ENCODE measurements around the gene ADGRA1. TPM values are rescaled to one million over a fixed set of nuclear protein-coding genes. Genes with fewer than 3 reads are reported as not detected.

ADGRA1 gene, protein sequence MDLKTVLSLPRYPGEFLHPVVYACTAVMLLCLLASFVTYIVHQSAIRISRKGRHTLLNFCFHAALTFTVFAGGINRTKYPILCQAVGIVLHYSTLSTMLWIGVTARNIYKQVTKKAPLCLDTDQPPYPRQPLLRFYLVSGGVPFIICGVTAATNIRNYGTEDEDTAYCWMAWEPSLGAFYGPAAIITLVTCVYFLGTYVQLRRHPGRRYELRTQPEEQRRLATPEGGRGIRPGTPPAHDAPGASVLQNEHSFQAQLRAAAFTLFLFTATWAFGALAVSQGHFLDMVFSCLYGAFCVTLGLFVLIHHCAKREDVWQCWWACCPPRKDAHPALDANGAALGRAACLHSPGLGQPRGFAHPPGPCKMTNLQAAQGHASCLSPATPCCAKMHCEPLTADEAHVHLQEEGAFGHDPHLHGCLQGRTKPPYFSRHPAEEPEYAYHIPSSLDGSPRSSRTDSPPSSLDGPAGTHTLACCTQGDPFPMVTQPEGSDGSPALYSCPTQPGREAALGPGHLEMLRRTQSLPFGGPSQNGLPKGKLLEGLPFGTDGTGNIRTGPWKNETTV
- total RNA-seq (2022; extraction: Qiagen RNA extraction): 0.05 to 0.40 TPM (median 0.14 TPM) in 5 replicates

GRCh38 chr10:133087679-133088178 lies at the start of gene ADGRA1:
ADGRA1 (plus strand) TSS chr10:133087924; CDS start chr10:133088910, 986 bp downstream.

DNA sequence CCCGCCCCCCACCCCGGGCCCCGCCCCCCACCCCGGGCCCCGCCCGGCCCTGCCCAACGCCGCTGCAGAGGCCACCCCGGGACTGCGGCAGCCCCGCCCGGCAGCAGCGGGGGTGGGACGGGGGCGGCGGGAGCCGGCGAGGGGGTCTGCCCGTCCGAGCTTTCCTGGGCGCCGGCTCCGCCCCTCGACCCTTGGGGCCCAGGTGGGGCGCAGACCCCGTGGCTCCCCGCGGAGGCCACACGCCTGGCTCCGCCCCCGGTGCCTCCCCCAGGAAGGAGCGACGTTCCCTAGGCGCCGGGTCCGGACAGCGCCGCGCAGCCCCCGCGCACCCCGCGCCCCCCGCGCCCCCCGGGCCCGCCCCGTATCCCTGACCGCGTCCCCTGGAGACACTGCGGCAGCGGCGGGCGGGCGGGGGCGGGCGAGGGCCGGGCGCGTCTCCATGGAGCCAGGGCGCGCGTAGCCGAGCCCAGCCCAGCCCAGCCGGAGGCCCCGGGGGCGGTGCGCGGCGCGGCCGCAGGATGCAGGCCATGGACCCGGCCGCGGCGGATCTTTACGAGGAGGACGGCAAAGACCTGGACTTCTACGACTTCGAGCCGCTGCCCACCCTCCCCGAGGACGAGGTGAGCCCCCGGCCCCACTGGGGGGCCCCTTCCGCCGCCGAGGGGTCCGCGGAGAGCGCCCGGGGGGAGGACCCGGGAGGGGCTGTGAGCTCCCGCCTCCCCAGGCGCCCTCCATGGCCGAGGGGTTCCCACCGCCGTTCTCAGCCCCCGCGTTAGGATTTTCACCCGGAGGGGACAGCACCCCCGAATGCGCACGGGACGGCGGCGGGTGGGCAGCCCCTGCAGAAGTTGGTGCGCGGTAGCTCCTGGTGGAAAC lies 72.5 kb downstream of the ADGRA1 start, which contains the start of gene KNDC1:
Gene KNDC1, plus strand, starts transcription at position 270 of the 876 bp plus-strand sequence. Its CDS starts 249 bp downstream, at position 519.

Other genes with a start within 250 kb of the ADGRA1 start
- 1.3 to 1.9 TPM (median 1.6 TPM) in 5 replicates for gene CFAP46, start 145.4 kb upstream of the ADGRA1 start, total RNA-seq (2022; extraction: Qiagen RNA extraction)
- 0.77 to 1.9 TPM (median 1.3 TPM) in 5 replicates for gene KNDC1, start 72.3 kb downstream of the ADGRA1 start, total RNA-seq (2022; extraction: Qiagen RNA extraction)
- gene UTF1, start 142.3 kb downstream of the ADGRA1 start, total RNA-seq (2022; extraction: Qiagen RNA extraction): not detected in 5 replicates
- not detected in 5 replicates for gene VENTX, start 149.9 kb downstream of the ADGRA1 start, total RNA-seq (2022; extraction: Qiagen RNA extraction)
- 1.9 to 5.1 TPM (median 2.6 TPM) in 5 replicates for gene ADAM8, start 188.9 kb downstream of the ADGRA1 start, total RNA-seq (2022; extraction: Qiagen RNA extraction)
- 31.3 to 45.9 TPM (median 44.9 TPM) in 5 replicates for gene TUBGCP2, start 220.9 kb downstream of the ADGRA1 start, total RNA-seq (2022; extraction: Qiagen RNA extraction)
- gene ZNF511, start 221.0 kb downstream of the ADGRA1 start, total RNA-seq (2022; extraction: Qiagen RNA extraction): 62.5 to 73.0 TPM (median 70.9 TPM) in 5 replicates
- 0.33 to 1.6 TPM (median 0.74 TPM) in 5 replicates for gene CALY, start 249.0 kb downstream of the ADGRA1 start, total RNA-seq (2022; extraction: Qiagen RNA extraction)

Data from A549 treated with Mapracorat at 1 μM for 4 hours (cell line).